GM21529 (cell line): ENCODE data around the gene FA2H.
"Not testable (repeated sequence)": the region's sequence is repeated elsewhere in the genome, so short reads cannot be mapped to it uniquely, and the experiment has no call there.

Source experiments
- ATAC-seq: cut with Tn5 transposase; IDR thresholded peaks from one replicate; pipeline ENCODE4 v1.9.1; 2021; ENCODE audit not compliant: unreplicated experiment

The FA2H gene

GRCh38 chr16:74770831-74771526 lies 3.6 kb downstream of the FA2H start:
- no peak for ATAC-seq

- no peak for ATAC-seq
Observed at GRCh38 chr16:74769586-74770190, 4.9 kb downstream of the FA2H start.

- ATAC-seq: no peak
Observed at GRCh38 chr16:74768239-74768638, 6.4 kb downstream of the FA2H start.

- no peak for ATAC-seq
Observed at GRCh38 chr16:74767749-74768148, 6.9 kb downstream of the FA2H start.

GRCh38 chr16:74766729-74767128 lies 7.9 kb downstream of the FA2H start:
- ATAC-seq: no peak

GRCh38 chr16:74764184-74764583 lies 10.4 kb downstream of the FA2H start:
- not testable (repeated sequence) for ATAC-seq

- ATAC-seq: no peak
Observed at GRCh38 chr16:74761665-74762064, 13.0 kb downstream of the FA2H start.

- ATAC-seq: peak; percentile 71
Observed at GRCh38 chr16:74760007-74760767, 14.4 kb downstream of the FA2H start.

- no peak for ATAC-seq
Observed at GRCh38 chr16:74759564-74759963, 15.1 kb downstream of the FA2H start.

GRCh38 chr16:74758801-74759200 lies 15.8 kb downstream of the FA2H start:
- no peak for ATAC-seq

GRCh38 chr16:74757349-74757748 lies 17.3 kb downstream of the FA2H start:
- ATAC-seq: no peak

- no peak for ATAC-seq
Observed at GRCh38 chr16:74756203-74756602, 18.4 kb downstream of the FA2H start.

- ATAC-seq: no peak
Observed at GRCh38 chr16:74753180-74753579, 21.4 kb downstream of the FA2H start.

- ATAC-seq: no peak
Observed at GRCh38 chr16:74752756-74753155, 21.9 kb downstream of the FA2H start.

GRCh38 chr16:74752258-74752657 lies 22.4 kb downstream of the FA2H start:
- no peak for ATAC-seq

- ATAC-seq: no peak
Observed at GRCh38 chr16:74751658-74752057, 23.0 kb downstream of the FA2H start.

- ATAC-seq: no peak
Observed at GRCh38 chr16:74749291-74750055, 25.1 kb downstream of the FA2H start.

- no peak for ATAC-seq
Observed at GRCh38 chr16:74748616-74749026, 26.0 kb downstream of the FA2H start.

- no peak for ATAC-seq
Observed at GRCh38 chr16:74747716-74748615, 26.7 kb downstream of the FA2H start.

GRCh38 chr16:74745926-74746325 lies 28.7 kb downstream of the FA2H start:
- ATAC-seq: no peak
